ENCODE results near the gene SETD6. TPM values are rescaled to one million over a fixed set of nuclear protein-coding genes. Genes with fewer than 3 reads are reported as not detected.

The SETD6 gene
- total and polyA plus RNA-seq, 2 of the 8 experiments (the other 6 are each of a cell fraction or from before 2014, with no cell fraction given), result 25.3 to 40.5 TPM

- ChIA-PET CTCF (ENCODE audit: partially characterized antibody) (interaction anchor here (0.8 to 2.0 kb wide), 4 partner anchors 24 to 212 kb away, joined by 3 to 6 read pairs (median 4); no protein-coding TSS in a partner anchor), POLR2A (ENCODE audit: partially characterized antibody) (interaction anchor here (1.2 to 1.8 kb wide), 3 partner anchors 10 to 42 kb away, joined by 3 to 5 read pairs (median 4); no protein-coding TSS in a partner anchor)
- FAIRE-seq, result no peak
- no peak for TF ChIP-seq NANOG (IDR thresholded peaks at IDR 0.05; ENCODE audit: insufficient read depth, low read depth, low read length, poor library complexity, severe bottlenecking)
- TF ChIP-seq CEBPB (IDR thresholded peaks at IDR 0.05; ENCODE audit: low read depth, low read length), result no peak
- no peak for TF ChIP-seq CBX8 (IDR thresholded peaks at IDR 0.05; ENCODE audit: borderline replicate concordance, low read depth, low read length)
- TF ChIP-seq BACH1 (IDR thresholded peaks at IDR 0.05; ENCODE audit: low read length), result no peak
- no peak for TF ChIP-seq FOSL1 (IDR thresholded peaks at IDR 0.05; ENCODE audit: insufficient read depth, low read depth, low read length)
- TF ChIP-seq CREB1 (IDR thresholded peaks at IDR 0.05), result no peak
- no peak for TF ChIP-seq SIRT6 (IDR thresholded peaks at IDR 0.05; ENCODE audit: low read length)
- TF ChIP-seq HDAC6 (IDR thresholded peaks at IDR 0.05; ENCODE audit: low read depth, low read length), result no peak
- no peak for TF ChIP-seq GTF2F1 (IDR thresholded peaks at IDR 0.05; ENCODE audit: borderline replicate concordance, low read depth, low read length)
- TF ChIP-seq EZH2 (IDR thresholded peaks at IDR 0.05; ENCODE audit: low read depth, low read length, severe bottlenecking), result no peak
- no peak for TF ChIP-seq RNF2 (IDR thresholded peaks at IDR 0.05; ENCODE audit: borderline replicate concordance, low read depth, low read length, missing control alignments, poor library complexity, severe bottlenecking)
- TF ChIP-seq SIX5 (IDR thresholded peaks at IDR 0.05; ENCODE audit: low read depth, low read length), result no peak
- TF ChIP-seq SP4 (IDR thresholded peaks at IDR 0.05; ENCODE audit: low read length), result no peak
Observed at GRCh38 chr16:58543685-58544084, 28.4 kb downstream of the SETD6 start.

More at GRCh38 chr16:58543685-58544084, 28.4 kb downstream of the SETD6 start:
- H3K36me3 ChIP-seq (ENCODE audit: control insufficient read depth in 2 of 4, insufficient read depth in 4 of 4, low read length in 3 of 4), result peaks cover 41 to 99% (median 83%) of the 10 kb centered on the region in 4 experiments
- no peak overlapping the region for H2BK12ac ChIP-seq (ENCODE audit: low read depth, low read length)
- no peak overlapping the region for H3K18ac ChIP-seq (ENCODE audit: extremely low read depth, low read length)
- no peak overlapping the region for H2AK5ac ChIP-seq (ENCODE audit: low read depth, low read length)
- no peaks in the 10 kb centered on the region for H3K4me1 ChIP-seq (replicated peaks in 1 of 4; ENCODE audit: control insufficient read depth in 3 of 4, insufficient read depth in 4 of 4, low read length in 3 of 4)
- H3K27me3 ChIP-seq (replicated peaks in 1 of 4; ENCODE audit: control insufficient read depth in 3 of 4, extremely low read depth in 1 of 4, insufficient read depth in 3 of 4, low read length in 3 of 4), result no peaks in the 10 kb centered on the region
- H3K23me2 ChIP-seq (ENCODE audit: low read depth, low read length), result no peaks in the 10 kb centered on the region
- no peak overlapping the region for H4K5ac ChIP-seq (ENCODE audit: insufficient read length, low read depth, low read length)
- H3K79me2 ChIP-seq (ENCODE audit: control insufficient read depth in 1 of 2, insufficient read depth in 2 of 2, low read length in 2 of 2), result 0 out of 4 replicates have a peak, but pooled peaks cover 0 to 2% of the 10 kb centered on the region in 2 experiments
- H2AFZ ChIP-seq (ENCODE audit: low read length), result no peak overlapping the region
- H2BK20ac ChIP-seq (ENCODE audit: low read length), result no peak overlapping the region
- 96% methylated on average over 8 of the region's 8 CpGs; no CpG with 5 or more reads in 1 of the 2 experiments for WGBS, 2 experiments (ENCODE audit: extremely low coverage in 1 of 2, insufficient coverage in 1 of 2, insufficient read length in 1 of 2, insufficient replicate concordance in 2 of 2, low coverage in 1 of 2, low lambda C conversion rate in 2 of 2, missing lambda C conversion rate in 1 of 2)
- H4K20me1 ChIP-seq (replicated peaks in 1 of 2; ENCODE audit: control insufficient read depth in 1 of 2, insufficient read depth in 2 of 2, low read length in 2 of 2), result peaks cover 2 to 4% of the 10 kb centered on the region in 2 experiments
- no peak overlapping the region for H2BK5ac ChIP-seq (ENCODE audit: low read depth, low read length)
- H4K91ac ChIP-seq (replicated peaks; ENCODE audit: insufficient read length, low read length), result no peak overlapping the region
- H3K23ac ChIP-seq (ENCODE audit: insufficient read length), result no peak overlapping the region
- H3K4ac ChIP-seq (replicated peaks; ENCODE audit: insufficient read length, low read depth, low read length), result no peak overlapping the region
- no peak overlapping the region for H2BK15ac ChIP-seq (ENCODE audit: low read length)
- H4K8ac ChIP-seq (ENCODE audit: extremely low read depth, insufficient read depth, low read length), result no peak overlapping the region
- no peaks in the 10 kb centered on the region for H3K9me3 ChIP-seq (ENCODE audit: insufficient read depth in 2 of 2, low read depth in 1 of 2, low read length in 1 of 2)
- H3K4me2 ChIP-seq (ENCODE audit: insufficient read depth in 1 of 2, low read depth in 2 of 2, low read length in 2 of 2), result no peak overlapping the region
- no peak overlapping the region for H3K4me3 ChIP-seq (ENCODE audit: extremely low read depth in 1 of 4, insufficient read depth in 2 of 4, low read depth in 3 of 4, low read length in 4 of 4)
- no peak overlapping the region; a peak in 1 of 7 replicates for H3K9ac ChIP-seq (replicated peaks in 1 of 4; ENCODE audit: extremely low read depth in 1 of 4, low read depth in 3 of 4, low read length in 3 of 4)
- H3K14ac ChIP-seq (ENCODE audit: insufficient read length), result no peak overlapping the region
- H3K56ac ChIP-seq (replicated peaks; ENCODE audit: insufficient read length, low read depth, low read length), result no peak overlapping the region
- DNase-seq (ENCODE audit: low read depth in 1 of 2, low spot score in 2 of 2), result no peak
- 0 out of 2 replicates have a peak overlapping the region, but pooled peaks have one; percentile 19 for H3K27ac ChIP-seq (ENCODE audit: low read depth, low read length)
- H2BK120ac ChIP-seq (replicated peaks; ENCODE audit: low read depth, low read length), result no peak overlapping the region
- no peaks in the 10 kb centered on the region for H3K79me1 ChIP-seq (ENCODE audit: low read depth, low read length)
